NCI-H1105 (cell line): ENCODE data around the gene DTHD1.

Source experiments
- DNase-seq: peaks from one replicate; lab custom pipeline; 2025; lab: John Stamatoyannopoulos, UW

Gene DTHD1

GRCh38 chr4:36348403-36348938, 67.1 kb downstream of the DTHD1 start:
- DNase-seq: no peak

GRCh38 chr4:36349938-36350549, 68.6 kb downstream of the DTHD1 start:
- DNase-seq: no peak

- peak; percentile 4 for DNase-seq
Measured at GRCh38 chr4:36351082-36351666, 69.8 kb downstream of the DTHD1 start.

- DNase-seq: no peak
Measured at GRCh38 chr4:36353998-36354397, 72.6 kb downstream of the DTHD1 start.

GRCh38 chr4:36358173-36358572, 76.8 kb downstream of the DTHD1 start:
- no peak for DNase-seq

GRCh38 chr4:36360755-36361154, 79.3 kb downstream of the DTHD1 start:
- no peak for DNase-seq

GRCh38 chr4:36363024-36363423, 81.6 kb downstream of the DTHD1 start:
- DNase-seq: no peak

GRCh38 chr4:36374836-36375511, 93.6 kb downstream of the DTHD1 start:
- no peak for DNase-seq

GRCh38 chr4:36385951-36386571, 104.6 kb downstream of the DTHD1 start:
- DNase-seq: no peak

- no peak for DNase-seq
Measured at GRCh38 chr4:36386691-36387090, 105.3 kb downstream of the DTHD1 start.

- no peak for DNase-seq
Measured at GRCh38 chr4:36388710-36389109, 107.3 kb downstream of the DTHD1 start.

- DNase-seq: no peak
Measured at GRCh38 chr4:36391411-36391810, 110.0 kb downstream of the DTHD1 start.

- DNase-seq: no peak
Measured at GRCh38 chr4:36392024-36392423, 110.6 kb downstream of the DTHD1 start.

- DNase-seq: no peak
Measured at GRCh38 chr4:36392916-36393315, 111.5 kb downstream of the DTHD1 start.
